Limb (tissue), 2 donors: ENCODE data around the gene PTER.

Source experiments
- DNase-seq, 2 donors: peaks; one replicate each; pipeline ENCODE4 v3.0.0-alpha.2; 2016; ENCODE audit errors: extremely low spot score in 2 of 2

PTER gene

GRCh38 chr10:16470747-16471146 is 33.9 kb downstream of the PTER start:
- no peak for DNase-seq

- DNase-seq, result no peak
These were observed 36.0 kb downstream of the PTER start for GRCh38 chr10:16472828-16473227.

- no peak for DNase-seq
These were observed 40.9 kb downstream of the PTER start for GRCh38 chr10:16477757-16478156.

GRCh38 chr10:16478801-16479200 is 42.0 kb downstream of the PTER start:
- DNase-seq, result no peak

- no peak for DNase-seq
These were observed 44.4 kb downstream of the PTER start for GRCh38 chr10:16481052-16481728.

- no peak for DNase-seq
These were observed 46.6 kb downstream of the PTER start for GRCh38 chr10:16483241-16483917.

- DNase-seq, result no peak
These were observed 53.7 kb downstream of the PTER start for GRCh38 chr10:16490511-16490910.

GRCh38 chr10:16491933-16492332 is 55.1 kb downstream of the PTER start:
- no peak for DNase-seq

GRCh38 chr10:16493884-16494536 is 57.2 kb downstream of the PTER start:
- no peak for DNase-seq

- DNase-seq, result no peak
These were observed 61.1 kb downstream of the PTER start for GRCh38 chr10:16497911-16498310.

GRCh38 chr10:16505161-16505560 is 68.4 kb downstream of the PTER start:
- no peak for DNase-seq

- no peak for DNase-seq
These were observed 73.2 kb downstream of the PTER start for GRCh38 chr10:16509996-16510395.

GRCh38 chr10:16510843-16511242 is 74.0 kb downstream of the PTER start:
- no peak for DNase-seq

- DNase-seq, result no peak
These were observed 82.0 kb downstream of the PTER start for GRCh38 chr10:16518822-16519221.

- DNase-seq, result peak in 1 of 2 donors; percentile 33
These were observed 82.6 kb downstream of the PTER start for GRCh38 chr10:16519250-16519907.

GRCh38 chr10:16519908-16520861 is 83.4 kb downstream of the PTER start:
- DNase-seq, result peak in 1 of 2 donors; percentile 40

GRCh38 chr10:16520900-16521299 is 84.1 kb downstream of the PTER start:
- no peak for DNase-seq

GRCh38 chr10:16521311-16522016 is 84.7 kb downstream of the PTER start, which contains the start of gene C1QL3:
TSS of gene C1QL3 (minus strand) at chr10:16521879. CDS start at chr10:16521065, 814 bp downstream.
- DNase-seq, result peak in 1 of 2 donors; percentile 51

- no peak for DNase-seq
These were observed 90.6 kb downstream of the PTER start for GRCh38 chr10:16527452-16527851.

- no peak for DNase-seq
These were observed 93.0 kb downstream of the PTER start for GRCh38 chr10:16529853-16530252.
